Stimulated activated CD8-positive, alpha-beta memory T cell treated with anti-CD3 and anti-CD28 coated beads, Interleukin-12 subunit alpha, Interleukin-12 subunit beta, amount 100 ng/mL, for 24 hours (primary cell): ENCODE data around the gene NHLRC3.
A peak's percentile ranks its signal among the peaks of the same experiment; 100 is the strongest.
"Not testable (repeated sequence)": the region's sequence is repeated elsewhere in the genome, so short reads cannot be mapped to it uniquely, and the experiment has no call there.

Source experiments
- DNase-seq: peaks from one replicate; pipeline ENCODE4 v3.0.0-alpha.2; 2020; ENCODE audit errors: extremely low read depth

Gene NHLRC3, protein sequence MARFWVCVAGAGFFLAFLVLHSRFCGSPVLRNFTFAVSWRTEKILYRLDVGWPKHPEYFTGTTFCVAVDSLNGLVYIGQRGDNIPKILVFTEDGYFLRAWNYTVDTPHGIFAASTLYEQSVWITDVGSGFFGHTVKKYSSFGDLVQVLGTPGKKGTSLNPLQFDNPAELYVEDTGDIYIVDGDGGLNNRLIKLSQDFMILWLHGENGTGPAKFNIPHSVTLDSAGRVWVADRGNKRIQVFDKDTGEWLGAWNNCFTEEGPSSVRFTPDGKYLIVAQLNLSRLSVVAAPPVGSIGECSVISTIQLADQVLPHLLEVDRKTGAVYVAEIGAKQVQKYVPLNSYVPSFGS

DNA sequence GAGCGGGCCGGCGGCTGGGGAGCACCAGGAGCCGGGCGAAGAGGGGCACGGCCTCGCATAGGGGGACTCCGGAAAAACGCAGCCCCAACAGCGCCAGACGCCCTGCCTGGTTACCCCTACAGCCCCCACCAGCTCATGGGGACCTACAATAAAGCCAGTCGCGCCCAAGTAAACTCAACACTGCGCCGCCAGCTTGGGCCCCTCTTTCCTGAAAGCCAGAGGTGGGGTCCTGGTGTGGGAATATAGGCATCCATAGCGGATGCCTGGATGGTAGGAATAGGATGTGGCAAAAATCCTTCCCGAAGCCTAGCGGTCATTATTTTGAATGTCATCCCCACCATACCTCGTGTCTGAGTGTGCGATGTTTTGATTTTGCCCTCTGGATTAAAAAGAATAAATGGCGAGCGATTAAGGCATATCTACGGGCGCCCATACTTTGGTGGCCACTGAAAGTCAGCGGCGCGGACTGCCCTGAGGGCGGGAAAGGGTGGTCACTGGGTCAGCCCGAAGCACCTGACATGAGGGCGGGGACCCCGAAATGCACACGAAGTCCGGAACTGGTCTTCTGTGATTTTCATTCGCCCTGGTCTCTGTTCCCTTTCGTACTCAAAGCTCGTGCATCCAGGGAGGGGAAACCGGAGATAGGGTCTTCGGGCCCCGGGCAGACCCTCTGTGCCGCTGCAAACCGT, at the start of gene NHLRC3, which contains the start of gene PROSER1:
NHLRC3 (plus strand) TSS at position 577 of the 689 bp plus-strand sequence. CDS start 184 bp downstream, outside the sequence.
PROSER1 (minus strand) TSS at position 210 of the 689 bp plus-strand sequence. CDS start 847 bp downstream, outside the sequence.
- peak; percentile 64 for DNase-seq

DNA sequence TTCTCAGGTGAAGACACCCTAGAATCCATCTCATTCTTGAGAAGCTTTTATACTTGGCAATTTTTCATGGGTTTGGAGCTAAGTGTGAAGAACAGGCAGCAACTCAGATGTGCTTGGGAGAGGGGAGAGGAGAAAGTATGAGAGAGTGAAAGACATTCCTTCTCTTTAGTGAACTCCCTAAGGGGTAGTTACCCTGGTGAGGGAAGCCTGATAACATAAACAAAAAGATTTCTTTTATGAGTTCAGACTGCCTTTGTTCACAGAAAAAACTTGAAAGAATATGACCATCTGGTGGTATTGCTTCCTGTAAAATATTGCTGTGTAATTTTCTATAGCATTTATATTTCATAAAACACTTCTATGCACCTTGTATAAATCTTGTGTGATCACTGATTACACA, 47.6 kb upstream of the NHLRC3 start, which contains the start of gene STOML3:
STOML3 (minus strand) TSS at position 139 of the 400 bp plus-strand sequence; CDS start at position 29, 110 bp downstream.
- DNase-seq, result no peak

DNA sequence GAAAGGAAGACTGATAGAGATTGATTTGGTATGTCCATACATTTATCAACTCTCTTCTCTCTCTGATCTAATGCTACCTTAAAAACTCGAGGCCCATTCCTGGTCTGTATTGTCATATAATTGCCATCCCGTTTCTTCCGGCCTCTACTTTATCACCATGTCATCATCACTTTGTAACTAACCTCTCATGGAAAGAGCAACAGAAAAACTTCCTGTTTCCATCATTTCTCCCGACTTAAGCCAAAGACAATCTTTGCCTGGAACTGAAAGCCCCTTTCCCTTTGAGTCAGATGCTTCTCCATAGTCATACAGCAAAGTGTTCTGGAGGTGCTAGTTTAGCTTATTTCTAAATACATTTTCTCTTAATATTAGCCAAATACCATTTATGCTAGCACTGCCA, 44.9 kb upstream of the NHLRC3 start:
- no peak for DNase-seq

DNA sequence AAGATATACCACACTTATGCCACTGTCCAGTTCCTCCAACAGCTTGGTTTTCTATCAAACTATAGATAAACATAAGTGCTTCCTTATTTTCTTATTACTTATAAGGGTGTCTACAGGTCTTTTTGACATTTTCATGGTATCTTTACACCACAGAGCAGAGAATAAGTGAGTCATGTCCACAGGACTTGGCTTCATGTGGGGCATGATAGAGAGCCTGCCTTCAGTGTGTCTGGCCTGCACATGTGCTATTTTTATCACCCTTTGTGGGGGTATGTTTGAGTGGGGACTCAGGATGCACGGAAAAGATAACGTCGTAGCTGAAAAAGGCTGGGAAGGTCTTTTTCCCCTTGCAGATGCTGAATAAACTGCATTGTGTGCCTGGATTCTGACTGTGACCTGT, 39.5 kb upstream of the NHLRC3 start:
- no peak for DNase-seq

DNA sequence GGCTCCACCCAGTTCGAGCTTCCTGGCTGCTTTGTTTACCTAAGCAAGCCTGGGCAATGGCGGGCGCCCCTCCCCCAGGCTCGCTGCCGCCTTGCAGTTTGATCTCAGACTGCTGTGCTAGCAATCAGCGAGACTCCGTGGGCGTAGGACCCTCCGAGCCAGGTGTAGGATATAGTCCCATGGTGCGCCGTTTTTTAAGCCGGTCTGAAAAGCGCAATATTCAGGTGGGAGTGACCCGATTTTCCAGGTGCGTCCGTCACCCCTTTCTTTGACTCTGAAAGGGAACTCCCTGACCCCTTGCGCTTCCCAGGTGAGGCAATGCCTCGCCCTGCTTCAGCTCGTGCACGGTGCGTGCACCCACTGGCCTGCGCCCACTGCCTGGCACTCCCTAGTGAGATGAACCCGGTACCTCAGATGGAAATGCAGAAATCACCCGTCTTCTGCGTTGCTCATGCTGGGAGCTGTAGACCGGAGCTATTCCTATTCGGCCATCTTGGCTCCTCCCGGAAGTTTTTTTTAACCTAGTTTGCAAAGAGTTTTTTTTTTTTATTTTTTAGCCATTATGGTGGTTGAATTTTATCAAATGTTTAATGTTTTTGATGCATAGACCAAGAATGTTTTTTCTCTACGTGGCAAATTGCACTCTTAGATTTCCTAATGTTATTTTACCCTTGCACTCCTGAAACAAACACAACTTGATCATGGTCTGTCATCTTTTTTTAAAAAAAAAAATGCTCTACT, 31.7 kb upstream of the NHLRC3 start:
- DNase-seq, result not testable (repeated sequence)

DNA sequence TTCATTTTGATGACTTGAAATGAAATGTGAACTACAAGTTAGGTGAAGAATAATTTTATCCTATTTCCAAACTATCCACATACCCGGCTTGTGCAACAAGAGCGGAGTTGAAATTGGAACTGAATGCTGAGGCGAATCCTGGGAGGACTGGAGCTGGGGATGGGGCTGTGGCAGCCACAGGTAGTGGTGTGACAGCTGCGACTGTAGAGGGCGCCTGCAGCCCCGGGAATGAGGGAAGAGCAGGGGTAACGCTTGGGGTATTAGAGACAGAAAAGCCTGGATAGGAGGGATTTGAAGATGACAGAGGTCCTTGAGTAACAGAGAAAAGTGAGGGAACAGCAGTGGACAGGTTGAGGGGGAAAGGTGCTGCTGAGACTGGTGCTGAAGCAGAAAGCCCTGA, 25.6 kb upstream of the NHLRC3 start:
- DNase-seq, result no peak

DNA sequence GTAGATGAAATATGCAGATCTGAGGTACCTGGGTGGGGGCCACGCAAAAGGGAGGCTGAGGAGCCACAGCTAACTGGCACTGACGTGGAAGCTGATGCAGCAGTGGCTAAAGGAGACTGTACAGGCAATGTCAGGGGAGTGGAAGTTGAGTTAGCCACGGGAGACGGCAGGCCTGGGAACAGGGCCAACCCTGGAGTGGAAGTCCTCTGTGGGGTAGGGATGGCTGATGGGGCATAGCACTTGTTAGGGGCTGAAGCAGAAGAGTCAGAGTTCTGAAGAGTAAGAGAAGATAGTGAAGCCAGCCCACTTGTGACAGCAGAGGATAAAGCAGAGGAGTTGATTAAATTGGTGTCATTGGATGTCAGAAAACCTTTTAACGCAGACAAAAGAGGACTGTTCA, 24.8 kb upstream of the NHLRC3 start:
- no peak for DNase-seq

DNA sequence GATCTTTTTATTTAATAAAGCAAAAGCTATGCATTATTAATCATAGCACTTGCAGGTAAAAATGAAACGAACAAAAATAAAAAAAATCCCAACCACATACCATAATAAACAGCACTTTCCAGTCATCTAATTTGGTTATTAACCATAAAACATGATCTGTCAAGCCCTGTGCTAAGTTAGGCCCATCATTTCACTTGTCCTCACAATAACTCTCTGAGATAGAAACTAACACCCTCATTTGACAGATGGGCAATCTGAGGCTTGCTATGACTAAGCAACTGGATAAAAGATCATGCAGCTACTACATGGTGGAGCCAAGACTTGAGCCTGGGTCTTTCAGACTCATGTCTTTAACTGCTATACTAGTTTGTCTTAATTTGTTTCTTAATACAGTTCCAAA, 22.2 kb upstream of the NHLRC3 start:
- no peak for DNase-seq

DNA sequence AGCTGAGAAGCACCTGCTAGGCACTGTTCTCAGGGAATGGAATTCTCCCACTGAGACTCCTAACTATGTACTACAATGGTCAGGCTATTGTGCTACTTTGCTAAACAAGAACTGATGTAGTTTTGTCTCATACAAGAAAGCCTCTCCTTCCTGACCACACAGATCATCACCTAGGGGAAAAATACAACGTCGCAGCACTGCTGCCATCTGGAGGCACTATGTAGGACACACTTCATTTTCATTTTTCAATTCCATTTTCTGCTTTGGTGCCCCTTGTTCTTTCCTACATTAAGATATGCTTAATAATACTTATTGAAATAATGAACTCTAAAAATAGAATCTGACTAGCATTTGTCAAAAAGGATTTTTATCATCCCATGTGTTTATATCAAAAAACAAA, 21.5 kb upstream of the NHLRC3 start:
- no peak for DNase-seq

DNA sequence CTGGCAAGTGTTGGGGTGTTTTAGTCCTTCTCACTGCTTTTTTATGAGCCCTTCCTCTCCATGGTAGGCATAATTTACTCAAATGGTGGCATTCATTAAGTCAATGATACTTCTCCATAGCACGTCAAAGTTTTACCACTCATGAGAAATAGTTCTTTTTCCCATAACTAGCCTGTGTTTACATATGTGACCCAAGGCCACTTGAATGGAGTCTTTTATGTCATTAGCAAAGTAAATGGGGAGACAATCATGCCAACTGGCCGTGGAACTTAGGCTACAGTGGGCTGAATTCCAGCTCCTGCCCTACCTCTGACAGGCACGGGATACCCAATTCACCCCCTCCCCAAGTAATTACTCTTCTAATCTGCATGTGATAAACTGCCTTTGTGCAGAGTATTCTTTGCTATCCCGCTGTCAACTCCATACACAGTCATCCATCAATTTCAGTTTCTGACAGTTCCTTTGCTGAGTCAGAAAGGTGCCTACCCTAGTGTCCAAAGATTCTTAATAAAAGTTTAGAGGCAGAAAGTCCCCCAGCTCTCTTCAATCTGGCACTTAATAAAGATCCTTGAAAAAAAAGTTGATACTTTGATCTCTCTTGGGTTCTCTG, 17.3 kb upstream of the NHLRC3 start:
- DNase-seq, result no peak

DNA sequence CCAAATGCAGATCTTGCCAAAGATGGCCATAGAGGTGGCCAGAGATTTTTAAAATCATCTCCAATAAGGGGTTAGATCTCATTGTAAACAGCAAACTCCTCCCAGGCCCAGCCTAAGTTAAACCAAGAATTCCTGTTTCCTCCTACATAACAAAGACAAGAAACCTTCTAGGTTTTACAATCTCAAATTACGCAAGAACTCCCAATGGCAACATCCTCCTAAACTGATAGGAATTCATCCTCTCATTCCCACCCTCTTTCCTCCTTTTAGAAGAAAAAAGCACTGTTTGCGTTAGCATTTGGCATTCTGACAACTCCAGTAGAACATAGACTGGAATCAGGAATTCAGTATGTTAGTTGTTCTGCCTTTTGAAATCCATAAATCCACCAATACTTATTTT, 14.9 kb upstream of the NHLRC3 start:
- no peak for DNase-seq

DNA sequence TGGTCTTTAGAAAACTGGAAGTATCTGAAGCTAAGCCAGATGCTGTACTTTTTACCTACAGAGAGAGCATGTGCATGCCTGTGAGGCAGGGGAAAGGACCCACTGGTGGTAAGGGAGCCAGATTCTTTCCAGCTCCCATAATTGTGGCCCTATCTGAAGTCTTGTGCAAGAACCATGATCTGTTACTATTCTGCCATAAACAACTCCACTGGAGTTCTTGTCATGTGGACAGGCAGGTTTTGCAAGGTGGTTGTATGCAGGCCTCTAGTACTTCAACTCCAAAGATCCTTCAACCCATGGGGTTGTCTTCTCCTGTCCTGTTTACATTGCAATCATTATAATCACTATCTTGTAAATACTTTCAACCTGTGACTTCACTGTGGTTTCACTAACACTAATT, 14.5 kb upstream of the NHLRC3 start:
- DNase-seq, result no peak

DNA sequence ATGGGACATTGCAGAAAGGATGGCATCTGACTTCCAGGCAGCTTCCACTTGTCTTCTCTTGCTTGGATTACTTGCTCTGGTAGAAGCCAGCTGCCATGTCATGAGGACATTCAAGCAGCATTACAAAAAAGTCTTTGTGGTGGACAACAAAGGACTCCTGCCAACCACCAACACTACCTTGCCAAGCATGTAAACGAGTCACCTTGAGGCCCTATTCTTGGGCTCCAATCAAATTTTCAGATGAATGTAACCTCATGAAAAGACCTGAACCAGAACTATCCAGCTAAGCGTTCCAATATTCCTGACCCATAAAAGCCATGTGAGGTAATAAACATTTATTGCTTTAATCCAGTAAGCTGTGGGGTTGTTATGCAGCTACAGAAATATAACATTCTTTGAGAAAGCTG, 12.8 kb upstream of the NHLRC3 start:
- no peak for DNase-seq

DNA sequence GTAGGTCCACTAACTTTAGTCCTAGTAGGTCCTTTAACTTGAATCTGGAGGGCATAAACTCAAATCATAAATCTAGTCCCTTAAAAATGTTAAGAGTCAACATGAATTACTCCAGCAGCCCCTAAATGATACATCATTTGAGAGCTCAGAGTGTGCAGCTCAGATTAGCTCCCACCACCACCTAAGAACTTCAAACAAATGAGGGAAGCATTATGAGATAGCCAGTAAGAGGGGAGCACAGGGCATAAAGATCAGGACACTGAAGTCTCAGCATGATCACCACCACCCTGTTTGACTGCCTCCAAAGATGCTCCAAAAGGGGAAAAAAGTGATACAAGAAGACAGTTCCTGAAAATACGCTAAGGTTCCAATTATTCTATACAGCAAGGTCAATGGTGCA, 6.1 kb upstream of the NHLRC3 start:
- no peak for DNase-seq

DNA sequence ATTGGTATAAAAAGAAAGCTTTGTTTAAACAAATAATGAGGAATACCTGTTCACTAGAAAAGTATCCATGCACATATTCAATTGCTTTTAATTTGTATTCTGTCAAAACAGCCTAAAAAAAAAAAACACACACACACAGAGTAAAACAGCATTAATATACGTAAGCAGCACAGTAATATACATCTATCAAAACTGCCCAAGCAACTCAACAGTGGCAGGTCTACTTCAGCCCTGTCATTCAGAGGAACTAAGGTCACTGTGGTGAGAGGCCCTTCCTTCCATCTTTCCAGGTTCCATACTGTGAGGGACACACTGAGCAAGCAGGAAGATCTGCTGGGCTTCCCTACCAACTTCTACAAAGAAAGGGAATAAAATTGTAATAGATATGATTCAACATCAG, 4.2 kb upstream of the NHLRC3 start:
- DNase-seq, result no peak

DNA sequence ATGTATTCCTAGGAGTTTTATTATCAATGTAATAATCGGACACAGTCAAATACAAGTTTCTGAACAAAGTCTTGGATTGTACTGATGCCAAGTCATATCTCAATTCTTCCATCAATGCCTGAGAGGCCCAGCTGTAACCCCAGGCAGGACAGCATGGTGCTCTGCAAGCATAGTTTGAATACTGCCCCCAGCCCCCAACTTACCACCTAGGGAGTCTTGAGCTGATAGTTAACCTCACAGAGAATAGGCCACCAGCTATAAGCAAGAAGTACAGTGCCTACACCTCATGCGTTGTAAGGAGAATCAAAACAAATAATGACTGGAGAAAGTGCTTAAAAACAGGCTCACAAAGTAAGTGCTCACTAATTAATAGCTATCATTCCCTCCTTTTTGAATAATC, 3.1 kb upstream of the NHLRC3 start:
- no peak for DNase-seq

DNA sequence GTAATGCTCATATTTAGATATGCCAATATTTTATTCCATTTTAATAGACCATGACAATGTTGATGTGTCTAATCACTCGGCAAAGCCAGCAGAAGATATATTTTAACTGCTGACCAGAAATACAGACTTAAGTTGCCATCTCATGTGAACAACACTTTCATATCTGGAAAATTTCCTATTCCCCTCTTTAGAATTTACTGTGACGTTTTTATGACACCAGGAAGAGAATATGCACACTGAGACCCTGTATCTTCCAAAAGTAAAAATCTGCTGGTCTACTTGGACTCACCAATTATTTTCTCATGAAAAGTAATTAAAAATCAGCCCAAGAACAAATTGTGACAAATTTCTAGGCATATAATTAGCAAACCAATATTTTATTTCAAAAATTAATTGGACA, 2.5 kb upstream of the NHLRC3 start:
- no peak for DNase-seq

DNA sequence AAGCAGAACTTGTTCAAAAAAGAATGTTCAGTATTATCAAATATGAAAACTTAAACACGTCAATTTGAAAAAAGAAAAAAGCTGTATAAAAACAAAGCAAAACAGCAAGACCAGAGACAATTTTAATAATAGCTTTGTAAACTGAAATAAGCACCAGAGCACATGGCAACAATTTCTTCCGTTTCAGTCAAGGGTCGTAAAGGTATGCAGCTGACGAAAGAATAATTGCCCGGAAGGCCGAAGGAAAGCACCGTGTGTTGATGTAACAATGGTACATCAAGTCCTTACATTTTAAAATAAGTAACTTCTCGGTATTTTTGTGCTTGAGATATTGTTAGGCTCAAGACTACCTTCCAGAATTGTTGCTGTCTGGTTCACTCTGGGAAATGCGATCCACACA, 2.0 kb upstream of the NHLRC3 start:
- DNase-seq, result no peak

DNA sequence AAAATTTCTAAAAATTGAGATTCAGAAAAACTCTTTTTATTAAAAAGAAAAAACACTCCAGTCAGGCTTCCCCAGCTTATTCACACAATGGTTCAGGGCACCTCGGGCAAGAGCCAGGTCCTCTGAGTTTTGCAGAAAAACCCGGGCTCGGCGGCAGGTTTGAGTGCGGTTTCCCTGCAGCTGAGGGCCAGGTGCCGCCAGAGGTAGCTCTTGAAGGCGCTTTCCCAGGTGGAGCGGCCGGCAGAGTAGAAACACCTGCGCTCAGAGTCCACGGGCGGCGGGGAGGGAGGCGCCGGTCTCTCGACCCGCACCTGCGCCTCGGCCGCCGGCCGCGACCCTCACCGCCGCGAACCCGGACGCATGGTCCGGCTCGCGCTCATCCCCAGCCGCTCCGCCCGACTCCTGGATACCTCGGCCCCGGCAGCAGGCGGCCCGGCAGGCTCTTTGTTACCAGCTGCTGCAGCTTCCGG, 811 bp upstream of the NHLRC3 start:
- DNase-seq, result no peak

DNA sequence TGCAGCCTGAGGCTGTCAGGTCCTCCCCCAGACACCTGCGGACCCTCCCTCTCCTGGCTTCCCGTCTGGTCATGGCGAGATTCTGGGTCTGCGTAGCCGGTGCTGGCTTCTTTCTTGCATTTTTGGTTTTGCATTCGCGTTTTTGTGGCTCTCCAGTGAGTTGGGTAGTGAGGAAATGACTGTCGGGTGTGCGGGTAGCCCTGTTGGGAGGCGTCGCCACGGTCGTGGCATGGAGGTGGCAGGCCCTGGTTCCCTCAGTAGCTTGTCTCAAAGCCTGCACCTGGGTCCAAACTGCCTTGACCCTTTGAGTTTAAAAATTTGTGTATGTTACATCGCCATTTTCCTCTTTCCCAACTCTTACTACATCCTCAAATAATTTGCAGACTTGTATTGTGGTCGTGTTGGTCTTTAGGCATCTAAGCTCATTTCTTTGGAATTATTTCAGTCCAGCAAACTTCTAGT, 344 bp downstream of the NHLRC3 start:
- DNase-seq, result peak; percentile 8

DNA sequence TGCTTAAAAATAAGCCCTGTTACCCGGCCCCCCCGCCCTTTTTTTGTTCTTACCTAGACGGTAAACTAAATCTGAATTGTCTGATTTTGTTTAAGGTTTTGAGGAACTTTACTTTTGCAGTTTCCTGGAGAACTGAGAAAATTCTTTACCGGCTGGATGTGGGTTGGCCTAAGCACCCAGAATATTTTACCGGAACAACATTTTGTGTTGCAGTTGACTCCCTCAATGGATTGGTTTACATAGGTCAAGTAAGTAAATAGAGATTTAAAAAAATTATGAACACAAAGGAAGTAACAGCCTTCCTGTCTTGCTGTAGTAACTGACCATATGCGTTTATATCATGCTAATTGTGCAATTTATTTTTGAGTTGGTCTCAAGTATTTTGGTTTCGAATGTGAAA, 785 bp downstream of the NHLRC3 start:
- no peak for DNase-seq

DNA sequence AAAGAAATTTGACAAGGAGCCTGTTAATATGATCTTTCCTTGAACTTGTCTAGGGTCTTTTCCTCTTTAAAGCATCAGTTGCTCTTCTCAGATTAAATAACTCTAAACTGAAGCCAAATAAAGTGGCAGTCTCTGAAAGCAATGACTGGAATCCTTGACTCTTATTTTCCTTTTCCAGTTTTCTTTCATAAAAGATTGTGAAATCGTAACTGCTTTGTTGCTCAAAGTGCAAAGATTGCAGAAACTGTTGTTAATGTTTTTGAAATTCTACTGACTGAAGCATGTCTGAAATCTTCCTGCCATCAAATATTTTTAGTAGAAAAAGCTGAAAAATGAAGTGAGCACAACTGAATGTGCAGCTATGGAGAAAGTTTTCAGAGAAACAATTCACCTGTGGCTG, 1.9 kb downstream of the NHLRC3 start:
- no peak for DNase-seq
